ENCODE measurements around the gene WDR82. TPM values are rescaled to one million over a fixed set of nuclear protein-coding genes. Genes with fewer than 3 reads are reported as not detected.

The WDR82 gene
- total RNA-seq, 1 donor from 2014 or later = 105 TPM

DNA sequence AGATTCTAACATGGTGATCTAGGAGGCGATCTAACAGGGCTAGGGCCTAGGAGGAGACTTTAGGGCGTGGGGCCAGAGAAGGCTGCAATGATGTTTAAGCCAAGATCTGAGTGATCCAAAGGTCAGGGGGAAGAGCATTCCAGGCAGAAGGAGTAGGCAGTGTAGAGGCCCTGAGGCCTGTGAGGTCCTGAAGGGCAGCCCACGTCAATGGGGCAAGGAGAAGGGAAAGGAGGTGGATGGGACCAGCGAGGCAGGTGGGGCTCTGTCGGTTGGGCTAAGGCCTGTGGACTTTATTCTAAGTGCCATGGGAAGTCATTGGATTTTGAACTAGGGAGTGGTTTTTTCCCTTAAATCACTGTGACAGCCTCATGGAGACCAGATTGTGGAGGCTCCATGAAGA is 27.5 kb upstream of the WDR82 start:
- Mint-ChIP-seq H3K27ac (no peak overlapping the region), H3K27me3 (ENCODE audit: low read depth) (no peaks in the 10 kb centered on the region), H3K4me3 (no peak overlapping the region)

DNA sequence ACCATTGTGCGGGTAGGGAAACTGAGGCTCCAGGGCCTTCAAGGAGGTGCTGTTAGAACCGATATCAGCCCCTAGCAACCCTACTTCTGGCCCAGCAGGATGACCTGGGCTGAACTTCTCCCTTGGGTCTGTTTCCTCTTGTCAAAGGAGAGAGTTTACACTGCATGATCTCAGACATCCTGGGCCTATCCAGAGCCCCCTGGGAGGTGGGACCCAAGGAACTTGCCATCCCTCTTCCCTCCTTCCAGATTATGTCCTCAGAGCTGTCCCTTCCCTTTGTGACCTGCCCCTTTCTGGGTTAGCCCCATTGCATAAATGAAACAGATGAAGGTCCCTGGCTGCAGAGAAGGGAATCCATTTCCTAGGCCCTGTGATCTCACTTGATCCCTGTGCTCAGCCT is 25.4 kb upstream of the WDR82 start:
- Mint-ChIP-seq H3K27me3 (ENCODE audit: low read depth) (no peaks in the 10 kb centered on the region), H3K9me3 (no peaks in the 10 kb centered on the region), H3K36me3 (no peaks in the 10 kb centered on the region), H3K4me3 (no peak overlapping the region), H3K4me1 (peaks cover 38% of the 10 kb centered on the region), H3K27ac (no peak overlapping the region)
- TF ChIP-seq, protein P1, sequence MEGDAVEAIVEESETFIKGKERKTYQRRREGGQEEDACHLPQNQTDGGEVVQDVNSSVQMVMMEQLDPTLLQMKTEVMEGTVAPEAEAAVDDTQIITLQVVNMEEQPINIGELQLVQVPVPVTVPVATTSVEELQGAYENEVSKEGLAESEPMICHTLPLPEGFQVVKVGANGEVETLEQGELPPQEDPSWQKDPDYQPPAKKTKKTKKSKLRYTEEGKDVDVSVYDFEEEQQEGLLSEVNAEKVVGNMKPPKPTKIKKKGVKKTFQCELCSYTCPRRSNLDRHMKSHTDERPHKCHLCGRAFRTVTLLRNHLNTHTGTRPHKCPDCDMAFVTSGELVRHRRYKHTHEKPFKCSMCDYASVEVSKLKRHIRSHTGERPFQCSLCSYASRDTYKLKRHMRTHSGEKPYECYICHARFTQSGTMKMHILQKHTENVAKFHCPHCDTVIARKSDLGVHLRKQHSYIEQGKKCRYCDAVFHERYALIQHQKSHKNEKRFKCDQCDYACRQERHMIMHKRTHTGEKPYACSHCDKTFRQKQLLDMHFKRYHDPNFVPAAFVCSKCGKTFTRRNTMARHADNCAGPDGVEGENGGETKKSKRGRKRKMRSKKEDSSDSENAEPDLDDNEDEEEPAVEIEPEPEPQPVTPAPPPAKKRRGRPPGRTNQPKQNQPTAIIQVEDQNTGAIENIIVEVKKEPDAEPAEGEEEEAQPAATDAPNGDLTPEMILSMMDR (IDR thresholded peaks at IDR 0.05; ENCODE audit: unreplicated experiment) = no peak
- DNase-seq (ENCODE audit: low spot score in 2 of 2, unreplicated experiment in 2 of 2) = no peak

More for the DNA sequence above, 27.5 kb upstream of the WDR82 start:
- Mint-ChIP-seq H3K9me3 (no peaks in the 10 kb centered on the region), H3K4me1 (peaks cover 19% of the 10 kb centered on the region), H3K36me3 (no peaks in the 10 kb centered on the region)
- TF ChIP-seq, protein P1 (IDR thresholded peaks at IDR 0.05; ENCODE audit: unreplicated experiment) = no peak
- no peak for DNase-seq (ENCODE audit: low spot score in 2 of 2, unreplicated experiment in 2 of 2)

DNA sequence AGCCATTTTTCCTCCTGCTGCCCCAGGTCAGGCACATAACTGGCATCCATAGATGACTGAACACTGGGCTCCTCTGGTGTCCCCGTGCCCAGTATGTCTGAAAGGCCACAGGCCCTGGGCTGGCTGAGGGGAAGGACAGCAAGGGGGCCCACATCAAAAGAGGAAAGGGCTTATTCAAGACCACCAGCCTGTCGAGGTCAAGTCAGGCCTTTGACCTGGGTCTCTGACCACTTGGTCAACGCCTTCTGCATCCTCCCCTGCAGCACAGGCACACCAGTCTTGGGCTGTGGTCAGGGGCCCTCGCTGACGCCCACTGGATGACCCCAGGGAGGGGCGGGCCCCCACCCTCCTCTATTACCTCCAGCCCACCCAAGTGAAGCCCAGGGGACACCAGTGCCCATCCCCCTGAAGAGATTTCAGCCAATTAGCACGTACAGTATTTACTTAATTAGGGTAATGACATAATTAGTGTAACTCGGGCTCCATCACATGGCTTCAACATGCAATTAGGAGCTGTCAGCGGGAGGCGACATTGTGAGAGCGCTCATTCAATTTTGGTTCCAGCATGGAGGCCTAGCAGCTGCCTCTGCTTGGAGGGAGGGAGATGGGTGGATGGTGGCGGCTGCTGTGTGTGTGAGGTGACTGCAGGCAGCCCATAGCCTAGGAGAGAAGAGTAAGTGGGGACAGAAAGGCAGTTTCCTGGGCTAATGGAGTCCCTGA is 24.1 kb upstream of the WDR82 start:
- DNase-seq (ENCODE audit: low spot score in 2 of 2, unreplicated experiment in 2 of 2) = no peak
- TF ChIP-seq, protein P1 (IDR thresholded peaks at IDR 0.05; ENCODE audit: unreplicated experiment) = no peak
- H3K27ac Mint-ChIP-seq = peak overlapping the region; percentile 43
- no peaks in the 10 kb centered on the region for H3K9me3 Mint-ChIP-seq
- no peaks in the 10 kb centered on the region for H3K27me3 Mint-ChIP-seq (ENCODE audit: low read depth)
- H3K4me3 Mint-ChIP-seq = no peak overlapping the region
- no peaks in the 10 kb centered on the region for H3K36me3 Mint-ChIP-seq
- peaks cover 36% of the 10 kb centered on the region for H3K4me1 Mint-ChIP-seq

DNA sequence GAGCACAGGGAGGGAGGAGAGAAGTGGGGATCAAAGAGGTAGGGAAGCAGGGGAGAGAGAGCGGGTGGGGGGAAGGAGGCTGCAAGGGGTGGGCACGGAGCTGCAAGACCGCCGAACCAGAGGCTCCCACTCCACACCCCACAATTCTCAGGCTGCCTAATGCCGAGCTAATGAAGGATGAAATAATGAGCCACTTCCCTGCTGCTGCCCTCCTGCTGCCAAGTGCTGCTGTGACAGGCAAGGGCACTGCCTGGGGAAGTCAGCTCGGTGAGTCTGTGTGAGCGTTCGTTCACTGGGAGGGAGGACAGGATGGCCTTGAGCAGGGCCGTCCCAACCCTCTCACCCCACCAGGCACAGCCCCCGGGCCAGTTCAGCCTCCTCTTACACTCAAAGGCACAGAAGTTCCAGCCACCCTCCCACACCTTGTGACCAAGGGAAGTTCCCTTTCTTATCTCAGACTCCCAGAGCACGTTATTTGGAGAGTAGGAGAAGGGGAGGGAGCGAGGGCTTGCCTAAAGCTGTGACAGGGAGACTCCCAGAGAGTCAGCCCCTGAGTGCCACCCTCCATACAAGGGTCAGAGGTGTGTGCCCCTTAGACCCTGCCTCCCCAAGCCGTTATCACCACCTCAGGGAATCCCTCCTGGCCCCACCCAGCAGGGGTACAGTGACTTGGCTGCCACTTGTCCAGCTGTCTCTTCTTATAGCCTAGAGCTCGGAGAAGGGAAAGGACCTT is 21.6 kb upstream of the WDR82 start:
- H3K9me3 Mint-ChIP-seq = no peaks in the 10 kb centered on the region
- H3K36me3 Mint-ChIP-seq = no peaks in the 10 kb centered on the region
- no peaks in the 10 kb centered on the region for H3K27me3 Mint-ChIP-seq (ENCODE audit: low read depth)
- DNase-seq (ENCODE audit: low spot score in 2 of 2, unreplicated experiment in 2 of 2) = no peak
- peak overlapping the region; percentile 86 for H3K4me3 Mint-ChIP-seq
- peak overlapping the region; percentile 91 for H3K27ac Mint-ChIP-seq
- TF ChIP-seq, protein P1 (IDR thresholded peaks at IDR 0.05; ENCODE audit: unreplicated experiment) = no peak
- peaks cover 44% of the 10 kb centered on the region for H3K4me1 Mint-ChIP-seq

DNA sequence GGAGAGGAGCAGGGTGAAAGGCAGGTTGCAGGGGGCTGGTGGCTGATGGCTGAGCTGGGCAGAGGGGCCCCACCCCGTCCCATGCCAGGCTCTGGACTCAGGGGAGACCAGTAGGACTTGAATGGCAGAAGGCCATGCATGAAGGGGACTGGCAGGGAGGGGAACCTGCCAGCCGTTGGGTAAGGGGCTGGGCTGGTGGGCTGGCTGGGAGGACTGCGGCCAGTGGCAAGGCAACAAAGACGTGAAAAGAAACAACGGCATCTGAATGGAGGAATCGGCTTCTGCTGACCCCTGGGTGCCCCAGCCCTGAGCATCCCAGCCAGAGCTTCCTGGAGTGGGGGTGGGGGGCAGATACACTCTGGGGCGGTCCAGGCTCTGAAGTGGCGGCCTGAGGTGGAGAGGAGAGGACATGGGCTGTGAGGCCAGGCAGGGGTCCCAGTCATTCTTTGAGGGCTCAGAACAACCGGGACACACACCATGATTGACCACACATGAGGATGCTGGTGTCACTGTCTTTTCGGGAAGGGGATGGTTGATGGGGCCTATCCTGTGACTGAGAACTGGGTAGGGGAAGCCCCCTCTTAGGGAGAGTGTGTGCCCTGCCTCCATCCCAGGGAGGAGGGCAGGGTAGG is 20.9 kb upstream of the WDR82 start:
- Mint-ChIP-seq H3K27ac (peak overlapping the region; percentile 91), H3K36me3 (no peaks in the 10 kb centered on the region), H3K9me3 (no peaks in the 10 kb centered on the region), H3K4me3 (peak overlapping the region; percentile 86), H3K27me3 (ENCODE audit: low read depth) (no peaks in the 10 kb centered on the region), H3K4me1 (peaks cover 44% of the 10 kb centered on the region)
- TF ChIP-seq, protein P1 (IDR thresholded peaks at IDR 0.05; ENCODE audit: unreplicated experiment) = no peak
- DNase-seq (ENCODE audit: low spot score in 2 of 2, unreplicated experiment in 2 of 2) = no peak

Data from mesothelial cell of epicardium (in vitro differentiated cells).